Sigmoid colon (tissue), 7 donors: ENCODE results near the gene NXN. TPM values are rescaled to one million over a fixed set of nuclear protein-coding genes. Genes with fewer than 3 reads are reported as not detected.
A peak's percentile ranks its signal among the peaks of the same experiment; 100 is the strongest.

Source experiments
- DNase-seq: peaks from one replicate; pipeline ENCODE4 v3.0.0-alpha.2; 2019
- H3K27ac ChIP-seq, 4 donors: fragments of 200-600 bp; sonication (generic); one replicate each; pipeline ENCODE4 v1.5.1; 2016 to 2019; ENCODE audit warnings: mild to moderate bottlenecking in 1 of 4
- H3K27me3 ChIP-seq, 3 donors: fragments of 200-600 bp; sonication (generic); one replicate each; pipeline ENCODE4 v1.5.1; 2019; ENCODE audit warnings: mild to moderate bottlenecking in 1 of 3
- H3K36me3 ChIP-seq, 4 donors: fragments of 200-600 bp; sonication (generic); one replicate each; pipeline ENCODE4 v1.5.1; 2016 to 2019
- H3K4me1 ChIP-seq, 4 donors: fragments of 200-600 bp; sonication (generic); one replicate each; pipeline ENCODE4 v1.5.1; 2017 to 2019
- H3K4me3 ChIP-seq, 4 donors: fragments of 200-600 bp; sonication (generic); one replicate each; pipeline ENCODE4 v1.5.1; 2017 to 2019; ENCODE audit warnings: mild to moderate bottlenecking in 2 of 4, moderate library complexity in 1 of 4
- H3K9me3 ChIP-seq, 4 donors: fragments of 200-600 bp in 3 of 4; sonication (generic) in 3 of 4; one replicate each; pipeline versions ENCODE4 v1.5.1 to v1.6.1; 2013 to 2019
- CTCF ChIP-seq, 4 experiments: fragments of 450-650 bp in 3 of 4; fragments of 200-600 bp in 1 of 4; IDR thresholded peaks; one replicate each; pipeline ENCODE4 v1.5.1; 2016 to 2019; ENCODE audit warnings: antibody characterized with exemption in 4 of 4, mild to moderate bottlenecking in 3 of 4, moderate library complexity in 2 of 4
- EP300 ChIP-seq, 4 donors: sonication (generic); formaldehyde crosslinking; IDR thresholded peaks; one replicate each; pipeline ENCODE4 v1.6.1; 2017; ENCODE audit warnings: antibody characterized with exemption in 4 of 4
- POLR2A ChIP-seq, 2 donors: fragments of 450-650 bp; IDR thresholded peaks; one replicate each; pipeline ENCODE4 v1.6.1; 2016; ENCODE audit warnings: antibody characterized with exemption in 2 of 2, mild to moderate bottlenecking in 2 of 2, moderate library complexity in 2 of 2
- POLR2AphosphoS5 ChIP-seq, 4 donors: sonication (generic); formaldehyde crosslinking; IDR thresholded peaks; one replicate each; pipeline ENCODE4 v1.6.1; 2017; ENCODE audit warnings: antibody characterized with exemption in 4 of 4
- WGBS, 2 donors: extraction: QIAGEN DNeasy Blood & Tissue Kit; methylation state at CpG; one replicate each; pipeline ENCODE4 v1.1.7; 2013; 5-methylcytosine and 5-hydroxymethylcytosine counted together
- intact Hi-C: fragments of 100-400 bp; cut with DNase I; formaldehyde crosslinking; loops from one replicate; pipeline ENCODE4 v1.15.1; 2023
- polyA plus RNA-seq, 3 donors: library from polyadenylated mRNA; stranded (reverse); fragments of 200-250 nt; gene quantifications; one replicate each; pipeline ENCODE4 v1.2.3, GENCODE V29; 2013
- total RNA-seq, 4 donors: library from RNA; depleted of rRNA; stranded (reverse); fragments of >200 nt; gene quantifications; one replicate each; pipeline ENCODE4 v1.1.0, GENCODE V29; 2016
- donor health status: healthy with polysubstance abuse.
- donor health status: Bipolar disorder and iron deficiency.
- donor health status: healthy.

The NXN gene
- total and polyA plus RNA-seq, 7 donors: 1.4 to 75.9 (median 50.4) TPM

- no peaks in the 10 kb centered on the region for H3K27me3 ChIP-seq
- H3K4me3 ChIP-seq: no peak overlapping the region
- 75 to 87% methylated on average over 14 of the region's 14 CpGs for WGBS, 2 donors
- H3K9me3 ChIP-seq: no peaks in the 10 kb centered on the region
- TF ChIP-seq POLR2A (IDR thresholded peaks at IDR 0.05) (no peak), CTCF (IDR thresholded peaks at IDR 0.05) (no peak), EP300 (IDR thresholded peaks at IDR 0.05) (no peak), POLR2AphosphoS5 (IDR thresholded peaks at IDR 0.05) (no peak)
- no peaks in the 10 kb centered on the region for H3K4me1 ChIP-seq
- H3K36me3 ChIP-seq: peaks cover 10 to 94% (median 63%) of the 10 kb centered on the region in 4 donors
- no peak for DNase-seq
- intact Hi-C loops: no loop called here
- H3K27ac ChIP-seq: no peak overlapping the region
Measured at GRCh38 chr17:773467-774312, 205.9 kb downstream of the NXN start.

- 71 to 91% methylated on average over 5 of the region's 5 CpGs for WGBS, 2 donors
- Histone ChIP-seq H3K27ac (no peak overlapping the region), H3K4me1 (no peaks in the 10 kb centered on the region), H3K36me3 (peaks cover 10 to 90% (median 57%) of the 10 kb centered on the region in 4 donors), H3K9me3 (no peaks in the 10 kb centered on the region), H3K27me3 (no peaks in the 10 kb centered on the region), H3K4me3 (no peak overlapping the region)
- DNase-seq: no peak
- intact Hi-C loops: no loop called here
- no peak for TF ChIP-seq EP300 (IDR thresholded peaks at IDR 0.05)
- no peak for TF ChIP-seq POLR2A (IDR thresholded peaks at IDR 0.05)
- no peak for TF ChIP-seq CTCF (IDR thresholded peaks at IDR 0.05)
- no peak for TF ChIP-seq POLR2AphosphoS5 (IDR thresholded peaks at IDR 0.05)
Measured at GRCh38 chr17:773016-773415, 206.6 kb downstream of the NXN start.

- Histone ChIP-seq H3K36me3 (peaks cover 10 to 79% (median 38%) of the 10 kb centered on the region in 4 donors), H3K27me3 (no peaks in the 10 kb centered on the region), H3K4me1 (no peaks in the 10 kb centered on the region), H3K9me3 (no peaks in the 10 kb centered on the region), H3K27ac (peak overlapping the region in 2 of 4 donors; percentile 60 to 76), H3K4me3 (no peak overlapping the region)
- intact Hi-C loops: no loop called here
- TF ChIP-seq EP300 (IDR thresholded peaks at IDR 0.05) (no peak), CTCF (IDR thresholded peaks at IDR 0.05) (no peak), POLR2A (IDR thresholded peaks at IDR 0.05) (no peak), POLR2AphosphoS5 (IDR thresholded peaks at IDR 0.05) (no peak)
- DNase-seq: no peak
- WGBS, 2 donors: 83 to 90% methylated on average over 3 of the region's 3 CpGs
Measured at GRCh38 chr17:767076-767475, 212.5 kb downstream of the NXN start.

GRCh38 chr17:760371-760770, 219.2 kb downstream of the NXN start:
- H3K4me3 ChIP-seq: no peak overlapping the region
- no peaks in the 10 kb centered on the region for H3K9me3 ChIP-seq
- intact Hi-C loops: no loop called here
- H3K27me3 ChIP-seq: no peaks in the 10 kb centered on the region
- TF ChIP-seq POLR2A (IDR thresholded peaks at IDR 0.05) (no peak), POLR2AphosphoS5 (IDR thresholded peaks at IDR 0.05) (no peak), EP300 (IDR thresholded peaks at IDR 0.05) (no peak), CTCF (IDR thresholded peaks at IDR 0.05) (no peak)
- peaks cover 0 to 79% (median 10%) of the 10 kb centered on the region in 4 donors for H3K36me3 ChIP-seq
- DNase-seq: no peak
- peak overlapping the region in 3 of 4 donors; percentile 14 to 57 (median 38) for H3K27ac ChIP-seq
- H3K4me1 ChIP-seq: no peaks in the 10 kb centered on the region
- 90 to 92% methylated on average over 9 of the region's 9 CpGs for WGBS, 2 donors
